ENCODE measurements around the gene TMC5. TPM values are rescaled to one million over a fixed set of nuclear protein-coding genes. Genes with fewer than 3 reads are reported as not detected.

TMC5 gene
- total and polyA plus RNA-seq, 4 donors, result 0.50 to 1.2 (median 0.83) TPM

DNA sequence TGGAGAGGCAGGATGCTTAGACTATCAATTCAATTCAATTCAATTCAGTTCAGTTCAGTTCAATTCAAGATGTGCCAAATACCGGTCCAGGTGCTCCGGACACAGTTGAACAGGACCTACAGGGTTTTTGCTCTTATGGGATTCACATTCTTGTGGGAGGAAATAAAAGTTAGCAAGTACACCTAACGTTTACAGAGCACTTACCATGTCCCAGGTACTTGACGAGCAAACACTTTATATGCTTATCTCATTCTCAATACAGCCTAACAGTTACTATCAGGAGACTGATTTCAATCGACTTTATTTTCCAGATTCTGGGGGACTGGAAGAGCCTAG is 104.7 kb downstream of the TMC5 start:
- TF ChIP-seq FOXA2 (IDR thresholded peaks at IDR 0.05) (no peak), ATF3 (IDR thresholded peaks at IDR 0.05) (no peak), HNF4A (conservative IDR thresholded peaks at IDR 0.05) (no peak), SP1 (IDR thresholded peaks at IDR 0.05) (no peak)
- peak overlapping the region; percentile 61 to 85 for H3K27ac ChIP-seq (ENCODE audit: low read depth in 1 of 2, low read length in 2 of 2)
- H3K9ac ChIP-seq (ENCODE audit: low read depth in 1 of 2, low read length in 2 of 2), result no peak overlapping the region
- no peaks in the 10 kb centered on the region for H3K36me3 ChIP-seq (ENCODE audit: control insufficient read depth in 4 of 4, insufficient read depth in 3 of 4, low read depth in 1 of 4, low read length in 3 of 4)
- DNase-seq (ENCODE audit: low spot score), result no peak
- H3K4me3 ChIP-seq (ENCODE audit: low read depth in 1 of 3, low read length in 3 of 3), result no peak overlapping the region
- H3K4me1 ChIP-seq (ENCODE audit: control insufficient read depth in 4 of 4, insufficient read depth in 4 of 4, low read length in 3 of 4), result peaks cover 0 to 20% (median 17%) of the 10 kb centered on the region in 4 donors
- 41% methylated on average over 5 of the region's 5 CpGs for WGBS
- H3K27me3 ChIP-seq (ENCODE audit: control insufficient read depth in 4 of 4, insufficient read depth in 4 of 4, low read length in 3 of 4), result no peaks in the 10 kb centered on the region
- H3K9me3 ChIP-seq (ENCODE audit: control insufficient read depth in 4 of 4, low read length in 3 of 4), result no peaks in the 10 kb centered on the region

DNA sequence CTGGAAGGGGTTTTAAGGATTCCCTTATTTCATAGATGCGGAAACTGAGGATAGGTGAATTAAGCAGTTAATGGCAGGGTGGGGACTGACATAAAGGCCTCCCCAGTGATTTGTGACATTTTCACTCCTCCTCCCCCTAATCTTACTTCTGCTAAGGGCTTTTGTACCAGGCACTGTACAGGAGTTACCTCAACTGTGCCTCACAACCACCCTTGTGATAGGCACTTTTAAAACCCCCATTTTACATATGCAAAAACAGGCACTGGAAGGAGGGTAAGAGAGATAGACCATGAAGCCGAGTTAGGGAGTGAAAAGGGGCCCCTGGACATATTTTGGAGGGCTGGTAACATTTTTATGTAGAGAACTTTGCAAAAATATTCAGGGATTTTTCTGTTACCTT is 105.1 kb downstream of the TMC5 start:
- no peak for DNase-seq (ENCODE audit: low spot score)
- Histone ChIP-seq H3K4me3 (ENCODE audit: low read depth in 1 of 3, low read length in 3 of 3) (no peak overlapping the region), H3K9ac (ENCODE audit: low read depth in 1 of 2, low read length in 2 of 2) (no peak overlapping the region), H3K36me3 (ENCODE audit: control insufficient read depth in 4 of 4, insufficient read depth in 3 of 4, low read depth in 1 of 4, low read length in 3 of 4) (peaks cover 0 to 1% (median 0%) of the 10 kb centered on the region in 4 donors), H3K9me3 (ENCODE audit: control insufficient read depth in 4 of 4, low read length in 3 of 4) (no peaks in the 10 kb centered on the region), H3K4me1 (ENCODE audit: control insufficient read depth in 4 of 4, insufficient read depth in 4 of 4, low read length in 3 of 4) (peaks cover 0 to 20% (median 17%) of the 10 kb centered on the region in 4 donors), H3K27ac (ENCODE audit: low read depth in 1 of 2, low read length in 2 of 2) (no peak overlapping the region), H3K27me3 (ENCODE audit: control insufficient read depth in 4 of 4, insufficient read depth in 4 of 4, low read length in 3 of 4) (no peaks in the 10 kb centered on the region)
- TF ChIP-seq FOXA1 (IDR thresholded peaks at IDR 0.05) (no peak), YY1 (IDR thresholded peaks at IDR 0.05) (no peak), FOXA2 (IDR thresholded peaks at IDR 0.05) (no peak), RAD21 (IDR thresholded peaks at IDR 0.05) (no peak), TAF1 (conservative IDR thresholded peaks at IDR 0.05) (no peak), REST (IDR thresholded peaks at IDR 0.05) (no peak), NR2F2 (IDR thresholded peaks at IDR 0.05) (no peak), GABPA (IDR thresholded peaks at IDR 0.05 in 1 of 2, conservative IDR thresholded peaks at IDR 0.05 in 1 of 2) (no peak), HNF4G (IDR thresholded peaks at IDR 0.05) (no peak), EGR1 (IDR thresholded peaks at IDR 0.05; ENCODE audit: low read depth in 2 of 2) (no peak), RXRA (IDR thresholded peaks at IDR 0.05) (no peak), MAX (IDR thresholded peaks at IDR 0.05) (no peak), JUND (IDR thresholded peaks at IDR 0.05) (no peak), HNF4A (conservative IDR thresholded peaks at IDR 0.05) (no peak)
- TF ChIP-seq, protein P1, sequence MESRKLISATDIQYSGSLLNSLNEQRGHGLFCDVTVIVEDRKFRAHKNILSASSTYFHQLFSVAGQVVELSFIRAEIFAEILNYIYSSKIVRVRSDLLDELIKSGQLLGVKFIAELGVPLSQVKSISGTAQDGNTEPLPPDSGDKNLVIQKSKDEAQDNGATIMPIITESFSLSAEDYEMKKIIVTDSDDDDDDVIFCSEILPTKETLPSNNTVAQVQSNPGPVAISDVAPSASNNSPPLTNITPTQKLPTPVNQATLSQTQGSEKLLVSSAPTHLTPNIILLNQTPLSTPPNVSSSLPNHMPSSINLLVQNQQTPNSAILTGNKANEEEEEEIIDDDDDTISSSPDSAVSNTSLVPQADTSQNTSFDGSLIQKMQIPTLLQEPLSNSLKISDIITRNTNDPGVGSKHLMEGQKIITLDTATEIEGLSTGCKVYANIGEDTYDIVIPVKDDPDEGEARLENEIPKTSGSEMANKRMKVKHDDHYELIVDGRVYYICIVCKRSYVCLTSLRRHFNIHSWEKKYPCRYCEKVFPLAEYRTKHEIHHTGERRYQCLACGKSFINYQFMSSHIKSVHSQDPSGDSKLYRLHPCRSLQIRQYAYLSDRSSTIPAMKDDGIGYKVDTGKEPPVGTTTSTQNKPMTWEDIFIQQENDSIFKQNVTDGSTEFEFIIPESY (IDR thresholded peaks at IDR 0.05), result no peak
- TF ChIP-seq, protein P2, sequence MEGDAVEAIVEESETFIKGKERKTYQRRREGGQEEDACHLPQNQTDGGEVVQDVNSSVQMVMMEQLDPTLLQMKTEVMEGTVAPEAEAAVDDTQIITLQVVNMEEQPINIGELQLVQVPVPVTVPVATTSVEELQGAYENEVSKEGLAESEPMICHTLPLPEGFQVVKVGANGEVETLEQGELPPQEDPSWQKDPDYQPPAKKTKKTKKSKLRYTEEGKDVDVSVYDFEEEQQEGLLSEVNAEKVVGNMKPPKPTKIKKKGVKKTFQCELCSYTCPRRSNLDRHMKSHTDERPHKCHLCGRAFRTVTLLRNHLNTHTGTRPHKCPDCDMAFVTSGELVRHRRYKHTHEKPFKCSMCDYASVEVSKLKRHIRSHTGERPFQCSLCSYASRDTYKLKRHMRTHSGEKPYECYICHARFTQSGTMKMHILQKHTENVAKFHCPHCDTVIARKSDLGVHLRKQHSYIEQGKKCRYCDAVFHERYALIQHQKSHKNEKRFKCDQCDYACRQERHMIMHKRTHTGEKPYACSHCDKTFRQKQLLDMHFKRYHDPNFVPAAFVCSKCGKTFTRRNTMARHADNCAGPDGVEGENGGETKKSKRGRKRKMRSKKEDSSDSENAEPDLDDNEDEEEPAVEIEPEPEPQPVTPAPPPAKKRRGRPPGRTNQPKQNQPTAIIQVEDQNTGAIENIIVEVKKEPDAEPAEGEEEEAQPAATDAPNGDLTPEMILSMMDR (IDR thresholded peaks at IDR 0.05; ENCODE audit: low read depth, low read length, missing input control), result no peak
- WGBS, result 95% methylated on average over 2 of the region's 2 CpGs

Data from liver (tissue), 9 donors.